ENCODE data around the gene EHBP1L1.

Gene EHBP1L1

GRCh38 chr11:65580031-65580692, 4.3 kb downstream of the EHBP1L1 start:
- WGBS (ENCODE audit: insufficient coverage, insufficient read length) = no CpG with 5 or more reads among the region's 19 CpGs
- Histone ChIP-seq H3K36me3 (ENCODE audit: control insufficient read depth, insufficient read depth, low read length) (peaks cover 3% of the 10 kb centered on the region), H3K27me3 (ENCODE audit: control insufficient read depth, insufficient read depth, low read length) (peaks cover 11% of the 10 kb centered on the region), H3K4me1 (ENCODE audit: control insufficient read depth, insufficient read depth, low read length) (peaks cover 4% of the 10 kb centered on the region; the same call in 1 of the 2 replicates), H3K9me3 (ENCODE audit: control insufficient read depth, insufficient read depth, low read length) (no peaks in the 10 kb centered on the region), H3K4me3 (ENCODE audit: low read length) (no peak overlapping the region), H3K27ac (ENCODE audit: low read length) (no peak overlapping the region)
- DNase-seq (ENCODE audit: low read depth, low spot score) = no peak

- H3K27me3 ChIP-seq (ENCODE audit: control insufficient read depth, insufficient read depth, low read length) = peaks cover 10% of the 10 kb centered on the region
- DNase-seq (ENCODE audit: low read depth, low spot score) = no peak
- H3K9me3 ChIP-seq (ENCODE audit: control insufficient read depth, insufficient read depth, low read length) = no peaks in the 10 kb centered on the region
- H3K4me3 ChIP-seq (ENCODE audit: low read length) = no peak overlapping the region
- H3K4me1 ChIP-seq (ENCODE audit: control insufficient read depth, insufficient read depth, low read length) = 0 out of 2 replicates have a peak, but pooled peaks cover 1% of the 10 kb centered on the region
- no CpG with 5 or more reads among the region's 8 CpGs for WGBS (ENCODE audit: insufficient coverage, insufficient read length)
- peaks cover 3% of the 10 kb centered on the region for H3K36me3 ChIP-seq (ENCODE audit: control insufficient read depth, insufficient read depth, low read length)
- H3K27ac ChIP-seq (ENCODE audit: low read length) = no peak overlapping the region
These were observed 4.9 kb downstream of the EHBP1L1 start for GRCh38 chr11:65580756-65581155.

GRCh38 chr11:65581928-65582327, 6.1 kb downstream of the EHBP1L1 start:
- Histone ChIP-seq H3K27ac (ENCODE audit: low read length) (no peak overlapping the region), H3K27me3 (ENCODE audit: control insufficient read depth, insufficient read depth, low read length) (peaks cover 11% of the 10 kb centered on the region), H3K4me3 (ENCODE audit: low read length) (no peak overlapping the region), H3K4me1 (ENCODE audit: control insufficient read depth, insufficient read depth, low read length) (peaks cover 1% of the 10 kb centered on the region; the same call in 1 of the 2 replicates), H3K36me3 (ENCODE audit: control insufficient read depth, insufficient read depth, low read length) (peaks cover 3% of the 10 kb centered on the region), H3K9me3 (ENCODE audit: control insufficient read depth, insufficient read depth, low read length) (no peaks in the 10 kb centered on the region)
- no peak for DNase-seq (ENCODE audit: low read depth, low spot score)
- no CpG with 5 or more reads among the region's 3 CpGs for WGBS (ENCODE audit: insufficient coverage, insufficient read length)

GRCh38 chr11:65583589-65583988, 7.7 kb downstream of the EHBP1L1 start:
- H3K9me3 ChIP-seq (ENCODE audit: control insufficient read depth, insufficient read depth, low read length) = no peaks in the 10 kb centered on the region
- no peaks in the 10 kb centered on the region; the same call in 1 of the 2 replicates for H3K4me1 ChIP-seq (ENCODE audit: control insufficient read depth, insufficient read depth, low read length)
- no peak overlapping the region for H3K27ac ChIP-seq (ENCODE audit: low read length)
- H3K27me3 ChIP-seq (ENCODE audit: control insufficient read depth, insufficient read depth, low read length) = peaks cover 11% of the 10 kb centered on the region
- no peak overlapping the region for H3K4me3 ChIP-seq (ENCODE audit: low read length)
- no peak for DNase-seq (ENCODE audit: low read depth, low spot score)
- no CpG with 5 or more reads among the region's 10 CpGs for WGBS (ENCODE audit: insufficient coverage, insufficient read length)
- peaks cover 3% of the 10 kb centered on the region for H3K36me3 ChIP-seq (ENCODE audit: control insufficient read depth, insufficient read depth, low read length)

- DNase-seq (ENCODE audit: low read depth, low spot score) = no peak
- Histone ChIP-seq H3K27ac (ENCODE audit: low read length) (no peak overlapping the region), H3K9me3 (ENCODE audit: control insufficient read depth, insufficient read depth, low read length) (no peaks in the 10 kb centered on the region), H3K4me3 (ENCODE audit: low read length) (no peak overlapping the region), H3K36me3 (ENCODE audit: control insufficient read depth, insufficient read depth, low read length) (peaks cover 3% of the 10 kb centered on the region), H3K4me1 (ENCODE audit: control insufficient read depth, insufficient read depth, low read length) (no peaks in the 10 kb centered on the region; the same call in 1 of the 2 replicates), H3K27me3 (ENCODE audit: control insufficient read depth, insufficient read depth, low read length) (peaks cover 11% of the 10 kb centered on the region)
- no CpG with 5 or more reads among the region's 8 CpGs for WGBS (ENCODE audit: insufficient coverage, insufficient read length)
These were observed 8.3 kb downstream of the EHBP1L1 start for GRCh38 chr11:65584106-65584505.

GRCh38 chr11:65584723-65585171, 8.9 kb downstream of the EHBP1L1 start:
- H3K27me3 ChIP-seq (ENCODE audit: control insufficient read depth, insufficient read depth, low read length) = peaks cover 11% of the 10 kb centered on the region
- DNase-seq (ENCODE audit: low read depth, low spot score) = no peak
- peaks cover 3% of the 10 kb centered on the region for H3K36me3 ChIP-seq (ENCODE audit: control insufficient read depth, insufficient read depth, low read length)
- no CpG with 5 or more reads among the region's 46 CpGs for WGBS (ENCODE audit: insufficient coverage, insufficient read length)
- no peaks in the 10 kb centered on the region for H3K9me3 ChIP-seq (ENCODE audit: control insufficient read depth, insufficient read depth, low read length)
- no peaks in the 10 kb centered on the region; the same call in 1 of the 2 replicates for H3K4me1 ChIP-seq (ENCODE audit: control insufficient read depth, insufficient read depth, low read length)
- no peak overlapping the region for H3K27ac ChIP-seq (ENCODE audit: low read length)
- H3K4me3 ChIP-seq (ENCODE audit: low read length) = peak overlapping the region; percentile 3; the same call in 1 of the 2 replicates

- Histone ChIP-seq H3K4me1 (ENCODE audit: control insufficient read depth, insufficient read depth, low read length) (no peaks in the 10 kb centered on the region; the same call in 1 of the 2 replicates), H3K27me3 (ENCODE audit: control insufficient read depth, insufficient read depth, low read length) (peaks cover 11% of the 10 kb centered on the region), H3K36me3 (ENCODE audit: control insufficient read depth, insufficient read depth, low read length) (no peaks in the 10 kb centered on the region; the same call in 1 of the 2 replicates), H3K27ac (ENCODE audit: low read length) (no peak overlapping the region), H3K4me3 (ENCODE audit: low read length) (no peak overlapping the region), H3K9me3 (ENCODE audit: control insufficient read depth, insufficient read depth, low read length) (no peaks in the 10 kb centered on the region)
- no peak for DNase-seq (ENCODE audit: low read depth, low spot score)
- no CpG with 5 or more reads among the region's 51 CpGs for whole genome bisulfite sequencing (ENCODE audit: insufficient coverage, insufficient read length)
These were observed 9.8 kb downstream of the EHBP1L1 start for GRCh38 chr11:65585396-65586246.

- no peak for DNase-seq (ENCODE audit: low read depth, low spot score)
- Histone ChIP-seq H3K9me3 (ENCODE audit: control insufficient read depth, insufficient read depth, low read length) (no peaks in the 10 kb centered on the region), H3K36me3 (ENCODE audit: control insufficient read depth, insufficient read depth, low read length) (no peaks in the 10 kb centered on the region; the same call in 1 of the 2 replicates), H3K27me3 (ENCODE audit: control insufficient read depth, insufficient read depth, low read length) (peaks cover 11% of the 10 kb centered on the region), H3K4me3 (ENCODE audit: low read length) (no peak overlapping the region), H3K27ac (ENCODE audit: low read length) (no peak overlapping the region), H3K4me1 (ENCODE audit: control insufficient read depth, insufficient read depth, low read length) (no peaks in the 10 kb centered on the region; the same call in 1 of the 2 replicates)
- WGBS (ENCODE audit: insufficient coverage, insufficient read length) = no CpG with 5 or more reads among the region's 4 CpGs
These were observed 10.4 kb downstream of the EHBP1L1 start for GRCh38 chr11:65586247-65586630.

- H3K27me3 ChIP-seq (ENCODE audit: control insufficient read depth, insufficient read depth, low read length) = peaks cover 11% of the 10 kb centered on the region
- H3K4me1 ChIP-seq (ENCODE audit: control insufficient read depth, insufficient read depth, low read length) = peaks cover under 1% of the 10 kb centered on the region; the same call in 1 of the 2 replicates
- H3K4me3 ChIP-seq (ENCODE audit: low read length) = no peak overlapping the region
- no peak overlapping the region for H3K27ac ChIP-seq (ENCODE audit: low read length)
- no peaks in the 10 kb centered on the region for H3K9me3 ChIP-seq (ENCODE audit: control insufficient read depth, insufficient read depth, low read length)
- H3K36me3 ChIP-seq (ENCODE audit: control insufficient read depth, insufficient read depth, low read length) = no peaks in the 10 kb centered on the region; the same call in 1 of the 2 replicates
- WGBS (ENCODE audit: insufficient coverage, insufficient read length) = no CpG with 5 or more reads among the region's 2 CpGs
- no peak for DNase-seq (ENCODE audit: low read depth, low spot score)
These were observed 10.8 kb downstream of the EHBP1L1 start for GRCh38 chr11:65586676-65587075.

- no peak overlapping the region for H3K4me3 ChIP-seq (ENCODE audit: low read length)
- peaks cover 7% of the 10 kb centered on the region for H3K4me1 ChIP-seq (ENCODE audit: control insufficient read depth, insufficient read depth, low read length)
- no peaks in the 10 kb centered on the region; the same call in 1 of the 2 replicates for H3K36me3 ChIP-seq (ENCODE audit: control insufficient read depth, insufficient read depth, low read length)
- no peak overlapping the region for H3K27ac ChIP-seq (ENCODE audit: low read length)
- peaks cover 17% of the 10 kb centered on the region for H3K27me3 ChIP-seq (ENCODE audit: control insufficient read depth, insufficient read depth, low read length)
- no peak for DNase-seq (ENCODE audit: low read depth, low spot score)
- H3K9me3 ChIP-seq (ENCODE audit: control insufficient read depth, insufficient read depth, low read length) = no peaks in the 10 kb centered on the region
- WGBS (ENCODE audit: insufficient coverage, insufficient read length) = no CpG with 5 or more reads among the region's 13 CpGs
These were observed 12.6 kb downstream of the EHBP1L1 start for GRCh38 chr11:65588199-65589054.
